Endothelial cell of umbilical vein (primary cell): ENCODE results near the gene IQGAP2. TPM values are rescaled to one million over a fixed set of nuclear protein-coding genes. Genes with fewer than 3 reads are reported as not detected.

ENCODE experiments used
- BruUV-seq: library from RNA; stranded (reverse); fragments of 400-500 nt; replicated peaks from 2 replicates; lab custom pipeline; 2021; lab: Mats Ljungman, UMichigan
- CTCF ChIA-PET: fragments of 300-600, 350-600 bp; sonication (Branson Sonifier 250); formaldehyde crosslinking; loops from one replicate; lab custom pipeline; 2021; ENCODE audit warnings: antibody characterized with exemption, inconsistent platforms; lab: Charles Lee
- POLR2A ChIA-PET: fragments of 300-600, 350-600 bp; sonication (Branson Sonifier 250); formaldehyde crosslinking; loops from one replicate; lab custom pipeline; 2021; ENCODE audit warnings: antibody characterized with exemption, inconsistent platforms; lab: Charles Lee
- DNase-seq: peaks from one replicate; pipeline ENCODE4 v3.0.0-alpha.2; 2011; ENCODE audit warnings: low read depth, low spot score
- FAIRE-seq: peaks from 2 replicates; lab custom pipeline; 2011; peaks lifted over from hg19 to GRCh38; lab: Jason Lieb, UNC
- H2AFZ ChIP-seq: 2 replicates; pipeline ENCODE4 v1.6.0; 2012; ENCODE audit warnings: low read depth, low read length, control low read depth, inconsistent platforms
- H3K27ac ChIP-seq: 2 replicates; pipeline ENCODE4 v1.5.1; 2011; ENCODE audit warnings: low read depth, mild to moderate bottlenecking, control low read depth, low read length, moderate library complexity; ENCODE audit not compliant: insufficient read depth
- H3K27me3 ChIP-seq, 2 experiments: 2 replicates each; pipeline versions ENCODE4 v1.6.0 to v1.6.1; 2011; ENCODE audit warnings: low read length in 2 of 2, mixed read lengths in 1 of 2; ENCODE audit not compliant: control insufficient read depth in 2 of 2, insufficient read depth in 2 of 2
- H3K36me3 ChIP-seq, 2 experiments: 2 replicates in 1 of 2; 3 replicates in 1 of 2; pipeline ENCODE4 v1.5.1; 2011; ENCODE audit warnings: low read length in 2 of 2, mild to moderate bottlenecking in 1 of 2, moderate library complexity in 1 of 2; ENCODE audit not compliant: control insufficient read depth in 2 of 2, insufficient read depth in 2 of 2; ENCODE audit errors: extremely low read depth in 1 of 2
- H3K4me1 ChIP-seq: 3 replicates; pipeline ENCODE4 v1.5.1; 2011; ENCODE audit warnings: mild to moderate bottlenecking, low read length; ENCODE audit not compliant: control insufficient read depth, insufficient read depth; ENCODE audit errors: extremely low read depth
- H3K4me2 ChIP-seq: 2 replicates; pipeline ENCODE4 v1.6.1; 2011; ENCODE audit warnings: low read length, control low read depth, mixed read lengths; ENCODE audit not compliant: insufficient read depth
- H3K4me3 ChIP-seq, 3 experiments: fragments of 200-600 bp in 1 of 3; sonication (generic), shearing (Covaris generic) in 1 of 3; replicated peaks in 1 of 3; 2 replicates each; pipeline ENCODE4 v1.5.1; 2011 to 2016; ENCODE audit warnings: control low read depth in 3 of 3, low read length in 3 of 3, mild to moderate bottlenecking in 2 of 3, inconsistent platforms in 1 of 3, low read depth in 1 of 3, moderate library complexity in 1 of 3; ENCODE audit not compliant: insufficient read depth in 1 of 3
- H3K79me2 ChIP-seq: 2 replicates; pipeline ENCODE4 v1.6.0; 2012; ENCODE audit warnings: low read length, inconsistent platforms; ENCODE audit not compliant: control insufficient read depth, insufficient read depth
- H3K9ac ChIP-seq: replicated peaks from 2 replicates; pipeline ENCODE3; 2011; ENCODE audit warnings: low read length, control low read depth; ENCODE audit not compliant: insufficient read depth; ENCODE audit errors: extremely low read depth
- H3K9me1 ChIP-seq: replicated peaks from 3 replicates; pipeline ENCODE4 v1.6.0; 2011; ENCODE audit warnings: mild to moderate bottlenecking, low read length; ENCODE audit not compliant: control insufficient read depth, insufficient read depth; ENCODE audit errors: extremely low read depth
- H3K9me3 ChIP-seq: replicated peaks from 2 replicates; pipeline ENCODE4 v1.5.1; 2012; ENCODE audit warnings: low read length, inconsistent platforms; ENCODE audit not compliant: control insufficient read depth, insufficient read depth
- H4K20me1 ChIP-seq: replicated peaks from 2 replicates; pipeline ENCODE3; 2011; ENCODE audit warnings: mild to moderate bottlenecking, low read length; ENCODE audit not compliant: control insufficient read depth, insufficient read depth; ENCODE audit errors: extremely low read depth
- EZH2 ChIP-seq: IDR thresholded peaks from 2 replicates; pipeline ENCODE4 v1.6.1; 2012; ENCODE audit warnings: borderline replicate concordance, low read depth, mild to moderate bottlenecking, moderate library complexity, low read length, inconsistent platforms; ENCODE audit not compliant: severe bottlenecking
- FOS ChIP-seq: IDR thresholded peaks from 2 replicates; pipeline ENCODE4 v1.6.1; 2011; ENCODE audit warnings: mild to moderate bottlenecking, low read length, moderate library complexity, borderline replicate concordance; ENCODE audit not compliant: insufficient read depth
- GATA2 ChIP-seq: IDR thresholded peaks from 2 replicates; pipeline ENCODE4 v1.7.0; 2011; ENCODE audit warnings: low read depth, mild to moderate bottlenecking, moderate library complexity, mixed read lengths, low read length; ENCODE audit not compliant: insufficient read length, insufficient read depth
- JUN ChIP-seq: IDR thresholded peaks from 2 replicates; pipeline ENCODE4 v1.6.1; 2011; ENCODE audit warnings: borderline replicate concordance, low read depth; ENCODE audit not compliant: insufficient read length, insufficient read depth
- MAX ChIP-seq: IDR thresholded peaks from 2 replicates; pipeline ENCODE4 v1.6.1; 2011; ENCODE audit not compliant: insufficient read depth, insufficient read length
- MYC ChIP-seq: IDR thresholded peaks from one replicate; pipeline ENCODE4 v1.6.1; 2011; ENCODE audit warnings: mild to moderate bottlenecking, low read depth, low read length
- POLR2AphosphoS5 ChIP-seq: IDR thresholded peaks from 2 replicates; pipeline ENCODE4 v1.6.1; 2012; ENCODE audit warnings: low read depth, mild to moderate bottlenecking, control low read depth, low read length, moderate library complexity; ENCODE audit not compliant: insufficient read depth
- dilution Hi-C: fragments of 300-500 bp; cut with MboI; formaldehyde crosslinking; loops from one replicate; pipeline ENCODE4 v1.15.0; 2019; ENCODE audit warnings: low sequenced_read_pairs; ENCODE audit not compliant: extremely low pct_ligation_motif_present
- intact Hi-C: fragments of 100-400 bp; cut with micrococcal nuclease; formaldehyde crosslinking; loops from one replicate; pipeline ENCODE4 v1.10.0; 2022
- polyA plus RNA-seq, 4 experiments: library from polyadenylated mRNA; depleted of rRNA in 3 of 4; stranded (reverse) in 3 of 4; unstranded in 1 of 4; fragments of >200 nt; gene quantifications; 2 replicates each; pipeline versions ENCODE4 v1.2.1 to v1.2.3, GENCODE V29; 2011 to 2012; ENCODE audit warnings: missing spikeins in 1 of 4
- total RNA-seq: library from RNA; stranded (reverse); gene quantifications from 2 replicates; pipeline ENCODE4 v1.2.3, GENCODE V29; 2021

IQGAP2 gene
- total and polyA plus RNA-seq, 2 donors (not counting 3 experiments of a cell fraction or from before 2014, with no cell fraction given), result 4.5 to 4.7 TPM

GRCh38 chr5:76488969-76489368 lies 85.9 kb downstream of the IQGAP2 start:
- DNase-seq (no peak), FAIRE-seq (no peak)
- TF ChIP-seq JUN (no peak), GATA2 (no peak), MYC (no peak), MAX (no peak), POLR2AphosphoS5 (no peak), FOS (no peak), EZH2 (no peak)
- no peaks in the 10 kb centered on the region for H3K9me3 ChIP-seq
- no TSS peak for BruUV-seq
- dilution Hi-C loops (no loop called here), intact Hi-C loops (no loop called here)
- H3K4me2 ChIP-seq, result no peak overlapping the region
- H3K9me1 ChIP-seq, result no peaks in the 10 kb centered on the region
- POLR2A ChIA-PET, result no interaction called here
- CTCF ChIA-PET, result no interaction called here
- no peak overlapping the region for H3K9ac ChIP-seq
- no peaks in the 10 kb centered on the region for H3K79me2 ChIP-seq
- no peaks in the 10 kb centered on the region for H3K36me3 ChIP-seq
- no peak overlapping the region for H2AFZ ChIP-seq
- no peak overlapping the region for H3K27ac ChIP-seq
- H3K4me1 ChIP-seq, result no peaks in the 10 kb centered on the region
- peaks cover 0 to 2% of the 10 kb centered on the region in 2 experiments for H3K27me3 ChIP-seq
- no peaks in the 10 kb centered on the region for H4K20me1 ChIP-seq
- no peak overlapping the region for H3K4me3 ChIP-seq
